GM10266 (cell line): ENCODE results near the gene CYP20A1.
A peak's percentile ranks its signal among the peaks of the same experiment; 100 is the strongest.
"Not testable (repeated sequence)": the region's sequence is repeated elsewhere in the genome, so short reads cannot be mapped to it uniquely, and the experiment has no call there.

Source experiments
- DNase-seq: peaks from one replicate; pipeline ENCODE4 v3.0.0; 2012; ENCODE audit errors: extremely low spot score
- CTCF ChIP-seq: IDR thresholded peaks from 2 replicates; pipeline ENCODE4 v1.5.1; 2012; ENCODE audit warnings: mild to moderate bottlenecking, low read depth; ENCODE audit not compliant: control insufficient read depth, insufficient read depth; ENCODE audit errors: missing control alignments

The CYP20A1 gene

GRCh38 chr2:203225423-203226039, 13.3 kb upstream of the CYP20A1 start:
- no peak for DNase-seq
- peak; percentile 58 for TF ChIP-seq CTCF

- DNase-seq = not testable (repeated sequence)
Observed at GRCh38 chr2:203229674-203230073, 9.1 kb upstream of the CYP20A1 start.

GRCh38 chr2:203237346-203238238, 1.2 kb upstream of the CYP20A1 start:
- no peak for DNase-seq
- TF ChIP-seq CTCF = no peak

GRCh38 chr2:203238292-203238703, 520 bp upstream of the CYP20A1 start:
- DNase-seq = no peak

GRCh38 chr2:203240491-203240890, 1.7 kb downstream of the CYP20A1 start:
- no peak for TF ChIP-seq CTCF
- DNase-seq = no peak

More at GRCh38 chr2:203238292-203238703, 520 bp upstream of the CYP20A1 start:
- TF ChIP-seq CTCF = no peak

GRCh38 chr2:203242518-203242917, 3.7 kb downstream of the CYP20A1 start:
- DNase-seq = no peak
- TF ChIP-seq CTCF = no peak

- no peak for TF ChIP-seq CTCF
- DNase-seq = no peak
Observed at GRCh38 chr2:203246646-203247045, 7.8 kb downstream of the CYP20A1 start.

GRCh38 chr2:203252818-203253217, 14.0 kb downstream of the CYP20A1 start:
- DNase-seq = no peak
- no peak for TF ChIP-seq CTCF

GRCh38 chr2:203253422-203254095, 14.7 kb downstream of the CYP20A1 start:
- not testable (repeated sequence) for DNase-seq
